ENCODE measurements around the gene NDUFS8. TPM values are rescaled to one million over a fixed set of nuclear protein-coding genes. Genes with fewer than 3 reads are reported as not detected.

Gene NDUFS8
- total RNA-seq, 1 experiment from 2014 or later = 214 TPM

DNA sequence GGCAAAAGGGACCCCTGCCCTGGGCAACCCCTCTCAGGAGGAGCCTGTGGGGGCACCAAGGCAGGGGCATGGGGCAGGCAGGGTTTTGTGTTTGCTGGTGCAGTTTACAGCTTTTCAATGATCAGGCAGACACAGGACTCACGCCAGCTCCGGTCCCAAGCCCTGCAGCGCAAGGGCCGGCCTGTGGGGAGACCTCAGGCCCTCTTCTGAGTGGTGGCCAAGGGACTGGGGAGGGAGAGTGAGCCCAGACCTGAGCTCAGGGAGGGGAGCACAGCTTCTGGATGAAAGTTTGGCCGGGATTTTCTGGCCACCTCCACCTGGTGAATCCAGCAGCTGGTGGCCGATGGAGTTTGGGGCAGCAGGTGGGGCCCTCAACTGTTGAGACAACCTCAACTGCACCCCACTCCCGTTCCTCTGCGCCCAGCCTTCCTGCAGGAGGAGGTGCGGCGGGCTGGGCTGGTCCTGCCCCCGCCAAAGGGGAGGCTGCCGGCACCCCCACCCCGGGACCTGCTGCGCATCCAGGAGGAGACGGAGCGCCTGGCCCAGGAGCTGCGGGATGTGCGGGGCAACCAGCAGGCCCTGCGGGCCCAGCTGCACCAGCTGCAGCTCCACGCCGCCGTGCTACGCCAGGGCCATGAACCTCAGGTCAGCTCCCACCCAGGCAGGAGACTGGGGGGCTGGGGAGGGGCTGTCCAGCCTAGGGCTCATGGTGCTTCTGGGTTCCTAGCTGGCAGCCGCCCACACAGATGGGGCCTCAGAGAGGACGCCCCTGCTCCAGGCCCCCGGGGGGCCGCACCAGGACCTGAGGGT lies 11.9 kb downstream of the NDUFS8 start:
- Mint-ChIP-seq H3K4me3 (no peak overlapping the region), H3K27me3 (ENCODE audit: low read depth) (no peaks in the 10 kb centered on the region)

More for the DNA sequence above, 11.9 kb downstream of the NDUFS8 start:
- H2AFZ ChIP-seq (ENCODE audit: low read length) = no peak overlapping the region
- H2BK15ac ChIP-seq (ENCODE audit: low read depth, low read length) = no peak overlapping the region
- H4K8ac ChIP-seq (replicated peaks; ENCODE audit: insufficient read length, low read depth, low read length) = no peak overlapping the region
- H3K9ac ChIP-seq (ENCODE audit: extremely low read depth, insufficient read length, low read length) = no peak overlapping the region
- H3K14ac ChIP-seq (ENCODE audit: insufficient read depth, low read length) = no peak overlapping the region
- no peak overlapping the region for H3K23ac ChIP-seq (ENCODE audit: insufficient read length, low read depth, low read length)
- no peaks in the 10 kb centered on the region for H3K9me3 ChIP-seq (ENCODE audit: control insufficient read depth, low read depth, low read length)
- H3K4me2 ChIP-seq (ENCODE audit: insufficient read depth, insufficient read length, low read length) = no peak overlapping the region
- H3K27me3 ChIP-seq (ENCODE audit: insufficient read depth, low read length) = no peaks in the 10 kb centered on the region
- H3K4me1 ChIP-seq (ENCODE audit: insufficient read depth, low read length) = no peaks in the 10 kb centered on the region; the same call in 1 of the 2 replicates
- H3K27ac Mint-ChIP-seq = no peak overlapping the region
- H2BK5ac ChIP-seq (ENCODE audit: insufficient read length, low read length) = no peak overlapping the region
- no peaks in the 10 kb centered on the region for H3K9me3 Mint-ChIP-seq
- no peaks in the 10 kb centered on the region for H3K79me2 ChIP-seq (ENCODE audit: insufficient read depth, low read length)
- no peak overlapping the region for H2BK120ac ChIP-seq (ENCODE audit: low read depth, low read length, poor library complexity, severe bottlenecking)
- no peak overlapping the region for H3K27ac ChIP-seq (ENCODE audit: insufficient read length, low read depth, low read length)
- H3K56ac ChIP-seq (ENCODE audit: insufficient read length, low read depth, low read length) = no peak overlapping the region
- no peak overlapping the region for H3K18ac ChIP-seq (ENCODE audit: insufficient read length, low read depth, low read length)
- H3K23me2 ChIP-seq (ENCODE audit: insufficient read length, low read depth, low read length, poor library complexity, severe bottlenecking) = no peaks in the 10 kb centered on the region
- H2BK20ac ChIP-seq (ENCODE audit: low read depth, low read length, poor library complexity, severe bottlenecking) = no peak overlapping the region
- H4K5ac ChIP-seq (ENCODE audit: insufficient read length, low read depth, low read length) = no peak overlapping the region
- no peak for TF ChIP-seq CTCF (conservative IDR thresholded peaks at IDR 0.05)
- no peak for DNase-seq
- peaks cover 7 to 9% of the 10 kb centered on the region in 2 experiments for H3K4me1 Mint-ChIP-seq
- H3K4ac ChIP-seq (ENCODE audit: low read depth, low read length) = no peak overlapping the region
- H4K91ac ChIP-seq (ENCODE audit: insufficient read length, low read depth, low read length) = no peak overlapping the region
- no peaks in the 10 kb centered on the region for H3K79me1 ChIP-seq (ENCODE audit: insufficient read depth, low read depth, low read length, poor library complexity, severe bottlenecking)
- H4K20me1 ChIP-seq (ENCODE audit: control insufficient read depth, insufficient read depth, insufficient read length) = no peaks in the 10 kb centered on the region
- H2AK5ac ChIP-seq (ENCODE audit: insufficient read length, low read length) = no peak overlapping the region
- no peak overlapping the region for H3T11ph ChIP-seq (ENCODE audit: low read length)
- no CpG with 5 or more reads among the region's 27 CpGs for WGBS (ENCODE audit: extremely low coverage, insufficient read length, low lambda C conversion rate)
- H3K36me3 Mint-ChIP-seq (ENCODE audit: insufficient read depth in 1 of 3, low read depth in 3 of 3) = no peaks in the 10 kb centered on the region; a peak in 1 of 7 replicates
- H2BK12ac ChIP-seq (ENCODE audit: insufficient read length, low read depth, low read length) = no peak overlapping the region
